GM19240 (cell line): ENCODE measurements around the gene NEK5.

Source experiments
- DNase-seq: peaks from one replicate; pipeline ENCODE4 v3.0.0; 2011; ENCODE audit warnings: low spot score; ENCODE audit not compliant: insufficient read length

The NEK5 gene

DNA sequence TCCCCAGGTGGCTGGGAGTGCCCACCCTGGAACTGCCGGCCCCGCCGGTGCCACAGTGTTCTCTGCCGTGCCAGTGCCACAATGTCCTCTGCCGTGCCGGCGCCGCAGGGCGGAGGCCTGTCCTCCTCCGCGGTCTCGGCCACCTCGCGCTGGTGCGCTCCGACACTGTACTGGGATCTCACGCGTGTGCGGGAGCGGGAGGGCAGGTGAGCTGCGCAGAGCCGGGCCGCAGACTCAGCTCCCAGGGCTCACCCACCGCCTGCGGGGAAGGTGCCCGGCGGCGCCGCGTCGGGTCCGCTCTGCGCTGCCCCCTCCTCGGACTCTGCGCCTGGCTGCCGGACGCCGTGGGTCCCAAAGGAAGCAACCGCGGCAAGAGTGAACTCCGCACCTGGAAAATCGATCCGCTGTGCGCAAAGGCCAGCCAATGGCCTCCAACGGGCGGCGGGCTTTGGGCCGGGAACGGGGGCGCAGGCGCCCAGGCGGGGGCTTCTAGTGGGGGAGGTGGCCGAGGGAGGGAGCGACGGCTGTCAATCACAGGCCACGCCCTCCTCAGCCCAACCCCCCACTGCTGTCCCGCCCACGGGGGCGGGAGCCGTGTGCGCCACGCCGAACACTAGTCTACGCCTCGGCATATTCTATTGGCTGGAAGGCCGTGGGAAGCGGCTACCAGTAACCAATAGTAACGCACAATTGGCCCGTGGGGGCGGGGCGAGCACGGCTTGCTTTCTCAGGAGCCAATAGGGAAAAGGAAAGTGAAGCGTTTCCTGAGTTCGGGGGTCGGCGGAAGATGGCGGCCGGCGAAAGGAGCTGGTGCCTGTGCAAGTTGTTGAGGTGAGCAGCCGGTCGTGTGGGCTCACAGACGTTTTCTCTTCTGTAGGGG, 117.0 kb downstream of the NEK5 start, which contains the start of gene ALG11:
ALG11 (plus strand) TSS at position 767 of the 880 bp plus-strand sequence; CDS start at position 788, 21 bp downstream.
- DNase-seq: peak; percentile 92

DNA sequence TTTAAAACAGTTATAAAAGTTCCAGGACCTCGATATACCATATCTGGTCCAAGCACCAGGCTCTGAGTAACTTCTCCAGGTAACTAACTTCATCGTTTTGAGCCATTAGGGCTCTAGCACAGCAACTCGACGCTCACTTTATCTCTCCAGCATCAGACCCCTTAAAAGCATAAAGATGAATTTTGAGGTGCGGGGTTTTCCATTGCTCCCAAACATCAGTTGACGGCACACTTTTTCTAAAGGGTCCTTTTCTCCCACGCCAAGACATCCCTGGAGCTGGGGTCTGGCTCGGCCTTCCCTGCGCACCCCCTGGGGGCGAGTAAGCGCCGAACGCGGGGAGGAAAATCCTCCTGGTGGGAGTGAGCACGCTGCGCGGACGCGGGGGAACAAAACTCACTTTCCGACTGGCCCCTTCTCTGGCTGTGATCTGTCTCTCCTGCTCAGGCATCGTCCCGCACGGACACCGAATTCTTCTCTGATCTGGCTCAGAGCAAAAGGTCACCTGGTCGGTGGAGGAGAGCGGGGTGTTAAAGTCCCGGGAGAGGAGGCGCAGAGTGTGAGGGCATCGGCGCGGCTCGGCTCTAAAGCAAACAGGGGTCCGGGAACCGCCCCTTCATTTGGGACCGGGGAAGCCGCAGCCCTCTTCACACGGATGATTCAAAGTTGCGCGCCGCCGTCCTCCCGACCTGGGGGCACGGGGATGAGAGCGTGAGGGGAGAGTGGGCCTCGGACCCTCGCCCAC, 117.8 kb downstream of the NEK5 start, which contains the start of gene ATP7B:
ATP7B (minus strand) TSS at position 561 of the 742 bp plus-strand sequence; CDS start at position 448, 113 bp downstream.
- DNase-seq: no peak

DNA sequence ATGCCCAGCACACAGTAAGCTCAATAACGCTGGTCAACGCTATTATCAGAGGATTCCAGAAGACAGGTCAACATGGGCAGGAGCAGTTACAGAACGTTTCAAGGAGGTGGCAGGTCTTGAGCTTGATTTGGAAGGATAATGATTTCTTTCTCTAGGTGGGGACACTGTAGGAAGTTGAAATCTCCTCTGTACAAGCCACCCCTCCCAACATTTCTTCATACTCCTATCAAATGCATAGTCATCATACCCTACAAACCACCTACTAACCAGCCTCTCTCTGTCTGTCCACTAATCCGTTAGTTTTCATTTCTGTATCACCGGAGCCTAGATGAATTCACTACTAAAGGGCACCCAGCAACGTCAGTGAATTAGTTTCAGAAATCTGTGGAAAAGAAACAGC, 118.9 kb downstream of the NEK5 start:
- DNase-seq: no peak

DNA sequence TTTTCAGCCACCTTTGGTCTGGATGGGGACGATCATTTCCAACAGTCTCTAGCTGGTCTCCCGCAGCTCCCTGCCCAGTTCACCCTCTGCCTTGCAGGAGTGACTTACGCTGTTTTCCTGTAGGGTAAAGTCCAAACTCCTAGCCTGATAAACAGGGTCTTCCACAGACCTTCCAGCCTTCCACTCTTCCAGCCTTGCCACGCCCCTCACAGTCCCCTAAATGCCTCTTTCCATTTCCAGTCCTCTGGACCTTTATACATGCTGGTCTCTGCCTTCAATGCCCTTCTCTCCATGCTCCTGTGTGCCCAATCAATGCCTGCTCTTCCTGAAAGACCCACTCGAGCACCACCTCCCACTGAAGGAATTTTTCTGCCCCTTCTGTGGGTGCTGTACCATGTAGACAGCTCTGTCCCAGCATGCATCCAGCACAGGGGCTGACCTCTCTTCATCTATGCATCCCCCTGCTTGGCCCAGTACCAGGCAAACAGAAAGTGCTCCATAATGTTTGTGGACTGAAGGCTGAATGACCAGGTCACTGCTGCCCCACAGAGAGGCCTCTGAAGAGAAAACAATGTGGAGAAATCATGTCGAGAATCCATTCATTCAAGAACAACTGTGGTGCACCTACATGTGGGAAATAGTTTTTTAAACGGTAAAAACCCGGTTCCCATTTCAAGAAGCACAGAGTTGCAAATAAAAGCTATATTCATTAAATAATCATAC, 122.2 kb downstream of the NEK5 start:
- no peak for DNase-seq

DNA sequence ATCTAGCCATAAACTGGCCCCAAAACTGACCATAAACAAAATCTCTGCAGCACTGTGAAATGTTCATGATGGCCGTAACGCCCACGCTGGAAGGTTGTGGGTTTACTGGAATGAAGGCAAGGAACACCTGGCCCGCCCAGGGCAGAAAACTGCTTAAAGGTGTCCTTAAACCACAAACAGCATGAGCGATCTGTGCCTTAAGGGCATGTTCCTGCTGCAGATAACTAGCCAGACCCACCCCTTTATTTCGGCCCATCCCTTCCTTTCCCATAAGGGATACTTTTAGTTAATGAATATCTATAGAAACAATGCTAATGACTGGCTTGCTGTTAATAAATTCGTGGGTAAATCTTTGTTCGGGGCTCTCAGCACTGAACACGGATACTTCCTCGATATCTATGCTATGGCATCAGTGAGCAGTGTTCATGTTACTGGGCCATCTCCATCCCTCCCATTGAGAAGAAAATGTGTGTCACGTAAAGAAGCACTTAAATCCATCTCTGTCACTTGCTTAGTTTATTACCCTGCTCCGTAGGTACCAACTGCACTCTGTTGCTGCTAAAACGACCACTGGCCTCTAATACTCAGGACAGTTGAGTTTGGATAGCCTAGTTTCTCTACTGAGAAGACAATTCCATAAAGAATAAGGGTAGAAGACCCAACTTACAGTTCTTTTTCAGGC, 122.9 kb downstream of the NEK5 start:
- DNase-seq: no peak

DNA sequence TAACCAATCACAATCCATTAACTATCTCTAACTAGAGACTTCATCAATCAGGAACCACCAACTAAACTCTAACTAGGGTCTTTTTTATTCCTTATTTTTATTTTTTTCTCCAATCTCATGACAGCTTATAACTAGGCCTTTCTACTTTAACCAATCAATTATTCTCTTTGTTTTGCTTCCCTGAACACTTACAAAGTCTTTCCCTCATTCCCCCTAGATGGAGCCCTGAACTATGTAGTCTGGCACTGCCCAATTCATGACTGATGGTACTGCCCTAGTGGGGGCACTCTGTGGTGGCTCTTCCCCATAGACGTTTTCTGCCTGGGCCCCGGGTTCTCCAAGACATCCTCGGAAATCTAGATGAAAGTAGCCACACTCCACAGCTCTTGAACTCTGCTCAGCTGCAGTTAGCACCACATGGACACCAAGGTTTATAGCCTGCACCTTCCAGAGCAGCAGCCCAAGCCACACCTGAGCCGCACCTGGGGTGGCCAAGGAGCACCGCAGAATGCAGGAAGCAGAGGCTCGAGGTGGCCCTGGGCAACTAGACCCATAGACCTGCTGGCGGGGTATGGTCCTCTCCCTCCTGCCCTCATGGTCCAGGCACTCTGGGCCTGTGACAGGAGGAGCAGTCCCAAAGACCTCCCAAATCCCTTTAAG, 124.2 kb downstream of the NEK5 start:
- DNase-seq: no peak

DNA sequence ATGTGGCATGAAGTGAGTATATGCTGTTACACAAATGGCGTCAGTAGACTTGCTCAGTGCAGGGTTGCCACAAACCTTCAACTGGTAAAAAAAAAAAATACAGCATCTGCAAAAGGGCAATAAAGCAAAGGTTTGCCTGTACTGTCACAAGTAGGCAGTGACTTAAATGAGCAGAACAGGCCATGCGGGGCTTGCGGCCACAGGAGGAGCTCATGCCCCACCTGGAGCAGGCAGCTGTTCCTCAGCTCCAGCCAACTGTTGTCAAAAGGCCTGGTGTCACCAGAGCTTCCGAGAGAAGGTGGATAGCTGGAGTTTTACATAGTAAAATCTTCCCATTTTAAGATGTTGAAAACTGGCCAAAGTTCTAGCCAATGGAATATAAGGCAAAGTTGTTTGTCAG, 125.3 kb downstream of the NEK5 start:
- no peak for DNase-seq

DNA sequence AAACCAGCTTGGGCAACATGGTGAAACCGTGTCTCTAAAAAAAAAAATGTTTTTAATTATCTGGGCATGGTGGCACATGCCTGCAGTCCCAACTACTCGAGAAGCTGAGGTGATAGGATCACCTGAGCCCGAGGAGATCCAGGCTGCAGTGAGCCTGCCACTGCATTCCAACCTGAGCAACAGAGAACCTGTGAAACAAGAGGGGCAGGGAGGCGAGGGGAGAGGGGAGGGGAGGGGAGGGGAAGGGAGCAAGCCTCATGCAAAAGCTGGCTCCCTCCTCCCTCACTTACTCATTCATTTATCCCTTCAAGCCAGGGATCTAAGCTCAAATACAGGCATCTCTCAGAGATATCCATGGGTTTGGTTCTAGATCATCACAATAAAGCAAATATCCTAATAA, 126.5 kb downstream of the NEK5 start:
- no peak for DNase-seq

DNA sequence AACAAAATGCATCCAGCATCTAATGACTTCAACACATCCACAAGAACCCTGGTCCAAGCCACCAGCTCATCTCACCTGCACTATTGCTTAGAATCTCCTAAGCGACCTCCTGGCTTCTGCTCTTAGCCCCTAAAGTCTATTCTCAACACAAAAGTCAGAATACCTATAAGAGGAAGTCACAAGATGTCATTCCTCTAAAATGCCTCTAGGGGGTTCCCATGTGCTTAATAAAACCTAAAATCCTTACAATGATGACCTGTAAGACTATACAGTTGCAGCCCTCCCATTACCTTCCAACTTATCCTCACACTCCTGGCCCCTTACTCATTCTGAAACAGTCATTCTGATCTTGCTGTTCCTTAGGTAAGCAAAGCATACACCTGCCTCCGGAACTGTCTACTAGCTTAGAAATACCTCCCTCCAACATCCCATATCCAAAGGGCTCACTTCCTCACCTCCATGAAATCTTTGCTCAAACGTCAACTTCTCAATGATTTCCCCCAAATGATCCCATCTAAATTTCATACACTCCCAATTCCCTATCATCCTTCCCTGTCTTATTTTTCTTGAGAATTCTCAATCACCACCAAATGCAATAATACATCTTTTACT, 127.6 kb downstream of the NEK5 start:
- peak; percentile 25 for DNase-seq

DNA sequence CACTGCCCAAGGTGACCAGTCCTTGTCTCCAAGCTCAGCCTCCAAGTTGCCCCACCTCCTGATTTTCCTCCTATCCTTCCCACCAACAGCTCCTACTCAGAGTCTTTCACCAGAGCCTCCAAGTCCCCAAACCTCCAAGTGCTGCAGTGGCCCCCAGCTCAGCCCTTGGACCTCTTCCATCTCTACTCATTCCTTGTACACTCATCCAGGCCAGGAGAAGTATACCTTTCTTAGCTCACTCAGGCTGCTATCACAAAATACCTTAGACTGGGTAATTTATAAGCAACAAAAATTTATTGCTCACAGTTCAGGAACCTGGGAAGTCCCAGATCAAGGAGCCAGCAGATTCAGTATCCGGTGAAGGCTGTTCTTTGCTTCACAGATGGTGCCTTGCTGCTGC, 129.0 kb downstream of the NEK5 start:
- DNase-seq: no peak

DNA sequence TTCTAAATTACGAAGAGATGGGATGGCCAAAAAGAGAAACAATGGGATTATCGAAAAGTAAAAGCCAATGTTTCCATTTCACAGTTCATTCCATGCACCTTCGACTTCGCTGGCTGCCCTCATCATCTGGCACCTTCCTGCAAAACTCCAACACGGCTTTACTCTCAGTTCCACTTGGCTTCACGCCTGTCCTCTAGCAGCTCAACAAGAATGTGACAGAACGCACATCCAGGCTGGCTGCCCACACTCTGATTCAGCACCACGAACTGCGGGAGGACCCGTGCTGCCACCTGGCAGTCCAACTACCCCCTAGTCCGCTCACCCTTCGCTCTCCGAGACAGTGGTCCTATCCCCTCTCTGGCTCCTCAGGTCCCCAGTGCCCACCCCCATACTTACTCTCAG, 129.4 kb downstream of the NEK5 start:
- DNase-seq: no peak

DNA sequence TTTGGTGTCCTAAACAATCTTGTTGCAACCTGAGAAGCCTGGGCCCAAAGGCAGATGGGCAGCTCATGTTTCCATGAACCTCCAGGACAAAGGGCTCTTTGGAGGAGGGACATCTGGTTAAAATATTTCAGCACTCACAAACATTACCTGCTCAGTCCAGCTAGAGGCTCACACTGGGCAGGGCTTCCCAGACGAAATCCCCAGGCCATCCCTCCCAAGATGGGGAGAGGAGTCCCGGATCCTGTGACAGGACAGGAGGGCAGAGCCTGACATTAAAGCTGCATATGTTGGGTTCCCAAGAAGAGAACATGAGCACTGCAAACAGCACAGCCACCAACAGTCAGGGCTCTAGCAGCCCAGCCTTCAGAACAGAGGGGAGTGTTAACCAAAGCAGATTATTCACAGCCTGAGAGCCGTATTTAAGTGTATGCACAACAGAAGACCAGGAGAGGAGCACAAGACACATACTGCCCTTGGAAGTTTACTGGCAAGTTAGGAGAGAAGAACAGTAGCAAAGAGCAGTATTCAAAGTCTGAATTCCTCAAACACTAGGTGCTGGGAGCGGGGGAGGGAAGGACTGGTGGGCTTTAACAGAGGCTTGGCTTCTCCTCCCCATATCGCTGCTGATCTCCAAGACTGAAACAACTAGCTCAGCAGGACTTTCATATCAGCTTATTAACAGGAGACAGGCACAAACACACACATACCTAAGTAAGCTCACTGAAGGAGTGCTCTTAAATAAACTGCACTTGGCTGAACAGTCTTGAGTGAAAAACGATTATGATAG, 130.0 kb downstream of the NEK5 start:
- no peak for DNase-seq

DNA sequence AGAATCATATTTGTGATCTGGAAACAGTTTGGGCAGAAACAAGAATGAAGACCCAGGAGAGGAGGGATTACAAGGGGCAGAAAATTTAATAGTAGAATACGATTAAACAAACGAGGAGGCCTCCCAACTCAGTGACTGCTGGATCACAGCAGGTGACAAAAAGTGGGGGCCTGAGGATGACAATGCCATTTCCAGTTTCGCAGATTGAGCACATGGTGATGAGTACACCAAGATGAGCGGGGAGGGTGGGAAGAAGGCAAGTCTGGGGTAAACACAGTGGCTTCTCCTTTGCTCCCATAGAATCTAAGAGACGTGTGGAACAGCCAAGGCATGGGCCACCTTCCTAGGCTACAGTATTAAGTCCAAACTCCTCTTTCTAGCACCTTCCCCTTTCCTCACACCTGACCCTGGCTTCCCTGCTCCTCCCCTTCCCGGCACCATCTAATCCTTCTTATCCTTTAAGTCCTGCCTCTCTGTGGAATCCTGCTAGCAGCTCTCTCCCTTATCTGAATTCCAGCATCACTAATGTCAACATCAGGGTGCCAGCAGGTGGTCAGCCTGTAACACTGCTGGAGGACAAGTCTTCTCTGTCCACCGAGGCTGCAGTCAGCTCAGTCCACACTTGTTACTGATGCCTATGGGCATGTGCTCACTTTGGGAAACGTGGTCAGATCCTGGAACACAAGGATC, 131.1 kb downstream of the NEK5 start:
- no peak for DNase-seq

DNA sequence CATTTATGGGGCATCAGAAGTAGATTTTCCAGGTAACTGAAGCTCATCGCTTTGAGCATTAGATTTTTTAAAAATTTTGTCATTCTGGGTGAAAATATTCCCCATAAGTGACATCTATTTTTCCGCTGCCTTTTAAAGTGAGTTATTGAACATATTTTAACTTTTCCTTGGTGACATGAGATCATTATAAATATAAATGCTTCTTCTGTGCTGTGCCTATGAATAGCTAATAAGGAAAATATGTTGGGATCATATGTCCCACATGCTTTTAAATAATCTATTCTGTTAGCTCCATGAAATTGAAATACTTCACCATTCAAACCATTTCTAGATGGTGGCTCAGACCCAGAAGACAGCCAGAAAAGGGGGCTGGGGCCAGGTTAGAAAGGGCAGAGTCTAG, 131.7 kb downstream of the NEK5 start:
- no peak for DNase-seq

DNA sequence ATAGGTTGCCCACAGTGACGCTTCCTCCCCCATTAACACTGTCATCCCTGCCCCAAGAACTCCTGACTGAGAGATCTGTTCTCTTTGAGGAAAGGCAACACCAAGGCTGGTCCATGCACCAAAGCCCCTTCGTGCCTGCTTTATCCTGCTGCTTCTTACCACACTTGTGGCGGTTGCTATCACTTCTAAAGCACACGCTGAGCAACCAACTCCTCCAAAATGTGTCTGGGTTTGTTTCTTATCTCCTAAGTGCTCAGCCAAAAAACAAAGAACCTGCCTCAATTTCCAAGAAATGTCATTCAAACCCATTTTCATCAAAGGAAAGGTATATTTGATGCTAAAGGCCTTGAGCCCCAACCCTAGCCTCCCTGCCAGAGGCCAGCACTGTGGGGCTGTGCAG, 132.2 kb downstream of the NEK5 start:
- no peak for DNase-seq

DNA sequence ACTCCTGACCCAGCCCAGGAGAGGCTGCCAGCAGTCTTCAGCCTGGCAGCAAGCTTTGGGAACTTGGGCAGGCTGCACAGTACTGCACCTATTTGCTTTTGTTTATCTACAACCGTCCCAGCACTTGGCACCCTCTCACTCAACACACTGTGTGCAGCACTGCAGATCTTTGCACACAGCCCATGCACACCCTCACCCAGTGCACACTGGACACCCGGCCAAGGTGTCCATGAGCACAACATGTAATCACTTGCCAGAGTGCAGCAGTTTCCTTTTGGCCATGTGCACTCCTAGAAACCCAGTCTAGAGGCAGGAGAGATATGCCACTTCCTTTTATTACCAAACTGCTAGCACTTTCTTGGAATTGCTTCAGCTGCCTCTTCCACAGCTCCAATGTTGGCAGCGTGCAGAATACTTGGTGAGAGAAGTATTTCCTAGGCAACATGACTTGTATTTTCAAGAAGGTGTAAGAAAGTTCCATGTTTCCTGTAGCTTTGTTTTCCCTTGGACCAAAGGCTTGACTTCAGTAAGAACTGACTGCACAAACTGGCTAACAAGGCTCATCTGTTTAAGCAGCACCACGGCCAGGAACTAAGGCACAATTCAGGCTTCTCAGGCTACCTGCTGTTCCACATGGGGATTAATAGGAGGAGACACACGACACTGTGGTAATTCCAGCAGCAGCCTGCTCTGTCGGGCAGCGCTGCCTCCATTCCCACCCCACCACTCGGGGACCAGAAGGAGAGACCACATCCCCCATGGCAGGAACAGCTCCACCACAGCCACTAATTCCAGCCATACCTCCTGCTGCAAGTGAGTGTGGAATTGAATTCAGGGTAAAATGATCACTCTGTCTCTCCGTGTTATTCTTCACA, 133.0 kb downstream of the NEK5 start:
- no peak for DNase-seq

DNA sequence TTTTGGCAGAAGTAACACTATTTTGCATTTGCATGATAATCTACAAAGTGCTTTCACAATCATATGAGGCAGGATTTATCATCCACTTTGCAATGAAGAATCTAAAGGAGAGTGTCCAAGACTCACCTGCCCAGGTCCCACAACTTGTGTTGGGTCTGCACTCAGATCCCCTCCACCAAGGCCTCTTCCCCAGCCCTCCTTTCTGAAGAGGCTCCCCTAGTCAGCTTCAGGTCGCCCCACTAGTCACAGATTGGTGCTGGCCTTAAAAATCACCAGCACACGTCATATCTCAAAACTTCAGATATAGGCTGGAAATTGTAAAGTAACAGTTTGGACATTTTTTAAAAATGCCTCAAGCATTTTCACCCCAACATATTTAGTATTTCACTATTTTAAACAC, 135.2 kb downstream of the NEK5 start:
- no peak for DNase-seq
